ENCODE measurements around the gene LRP5. TPM values are rescaled to one million over a fixed set of nuclear protein-coding genes. Genes with fewer than 3 reads are reported as not detected.
A peak's percentile ranks its signal among the peaks of the same experiment; 100 is the strongest.

LRP5 gene
- total RNA-seq, 2 donors from 2014 or later: 34.6 to 60.9 TPM

DNA sequence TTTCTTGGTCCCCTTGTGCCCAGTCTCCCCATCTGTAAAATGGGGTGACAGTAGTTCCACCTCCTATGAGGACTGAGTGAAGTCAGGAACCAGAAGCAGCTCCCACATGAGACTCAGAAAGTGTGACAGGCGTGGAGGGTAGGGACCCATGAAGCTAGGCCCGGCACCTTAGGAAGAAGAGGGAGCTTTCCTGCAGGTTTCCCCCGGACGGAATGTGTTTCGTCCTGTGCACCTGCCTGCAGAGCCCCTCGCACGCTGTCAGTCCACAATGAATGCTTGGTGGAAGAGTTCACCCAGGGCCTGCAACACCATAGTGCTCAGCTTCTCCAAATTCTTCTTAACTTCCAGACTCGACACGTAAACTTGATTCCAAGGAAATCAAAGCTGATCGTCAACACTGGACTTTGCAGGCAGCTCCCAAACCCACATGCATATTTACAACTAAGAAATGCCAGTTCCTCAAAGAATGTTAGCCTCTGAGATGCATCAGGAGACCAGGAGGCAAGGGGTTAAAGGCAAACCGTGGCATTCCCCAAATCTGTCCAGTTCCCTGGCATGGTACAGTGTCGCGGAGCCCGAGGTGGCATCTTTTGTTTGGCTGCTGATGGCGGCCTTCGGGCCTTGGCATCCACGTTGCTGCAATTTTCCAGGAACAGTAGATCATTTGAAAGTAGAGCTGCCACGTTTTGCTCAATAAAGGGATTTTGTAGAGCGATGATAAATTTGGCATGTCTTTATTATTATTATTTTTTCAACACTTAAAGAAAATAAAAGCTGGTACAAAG lies 15.4 kb downstream of the LRP5 start:
- Histone ChIP-seq H3K4me3 (no peak overlapping the region), H3K27ac (peak overlapping the region in 1 of 2 donors; percentile 6)
- DNase-seq (ENCODE audit: low spot score): no peak

DNA sequence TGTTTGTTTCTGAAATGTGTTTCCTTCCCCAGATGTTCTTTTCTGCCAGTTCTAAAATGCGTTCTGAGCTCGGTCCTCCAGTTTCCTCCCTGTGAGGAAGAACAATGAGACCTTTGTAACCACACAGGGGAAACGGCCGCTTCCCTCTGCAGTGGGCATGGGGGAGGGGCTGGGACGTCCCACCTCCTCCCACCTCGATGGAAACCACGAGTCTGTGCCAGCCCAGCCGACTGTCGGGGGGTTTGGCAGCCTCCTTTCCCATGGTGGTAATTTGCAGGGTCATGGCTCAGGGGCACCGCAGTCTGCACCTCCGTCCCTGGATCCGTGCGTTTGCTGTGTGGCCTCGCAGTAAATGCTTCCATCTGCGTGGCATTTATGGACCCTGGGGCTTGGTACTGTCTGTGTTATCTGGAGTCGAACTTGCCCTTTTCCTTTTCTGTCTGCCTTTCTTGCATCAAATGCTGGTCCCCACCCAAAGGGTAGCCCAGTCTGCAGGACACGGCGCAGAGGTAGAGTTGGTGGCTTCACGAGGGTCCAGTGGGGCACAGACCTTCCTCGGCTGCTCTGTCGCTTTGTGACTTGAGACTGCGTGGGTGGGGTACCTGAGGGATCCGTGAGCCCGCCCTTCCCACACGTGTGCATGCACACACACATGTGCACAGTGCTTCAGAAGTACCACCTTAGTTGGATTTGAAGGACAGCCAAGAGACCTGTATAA lies 16.1 kb downstream of the LRP5 start:
- no peak for DNase-seq (ENCODE audit: low spot score)
- no peak overlapping the region for H3K4me3 ChIP-seq

More for the DNA sequence above, 15.4 kb downstream of the LRP5 start:
- no peaks in the 10 kb centered on the region for H3K9me3 ChIP-seq
- peaks cover 0 to 93% of the 10 kb centered on the region in 2 donors for H3K4me1 ChIP-seq
- H3K36me3 ChIP-seq: no peaks in the 10 kb centered on the region
- H3K27me3 ChIP-seq: no peaks in the 10 kb centered on the region
- TF ChIP-seq, protein P1, sequence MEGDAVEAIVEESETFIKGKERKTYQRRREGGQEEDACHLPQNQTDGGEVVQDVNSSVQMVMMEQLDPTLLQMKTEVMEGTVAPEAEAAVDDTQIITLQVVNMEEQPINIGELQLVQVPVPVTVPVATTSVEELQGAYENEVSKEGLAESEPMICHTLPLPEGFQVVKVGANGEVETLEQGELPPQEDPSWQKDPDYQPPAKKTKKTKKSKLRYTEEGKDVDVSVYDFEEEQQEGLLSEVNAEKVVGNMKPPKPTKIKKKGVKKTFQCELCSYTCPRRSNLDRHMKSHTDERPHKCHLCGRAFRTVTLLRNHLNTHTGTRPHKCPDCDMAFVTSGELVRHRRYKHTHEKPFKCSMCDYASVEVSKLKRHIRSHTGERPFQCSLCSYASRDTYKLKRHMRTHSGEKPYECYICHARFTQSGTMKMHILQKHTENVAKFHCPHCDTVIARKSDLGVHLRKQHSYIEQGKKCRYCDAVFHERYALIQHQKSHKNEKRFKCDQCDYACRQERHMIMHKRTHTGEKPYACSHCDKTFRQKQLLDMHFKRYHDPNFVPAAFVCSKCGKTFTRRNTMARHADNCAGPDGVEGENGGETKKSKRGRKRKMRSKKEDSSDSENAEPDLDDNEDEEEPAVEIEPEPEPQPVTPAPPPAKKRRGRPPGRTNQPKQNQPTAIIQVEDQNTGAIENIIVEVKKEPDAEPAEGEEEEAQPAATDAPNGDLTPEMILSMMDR (IDR thresholded peaks at IDR 0.05): no peak

DNA sequence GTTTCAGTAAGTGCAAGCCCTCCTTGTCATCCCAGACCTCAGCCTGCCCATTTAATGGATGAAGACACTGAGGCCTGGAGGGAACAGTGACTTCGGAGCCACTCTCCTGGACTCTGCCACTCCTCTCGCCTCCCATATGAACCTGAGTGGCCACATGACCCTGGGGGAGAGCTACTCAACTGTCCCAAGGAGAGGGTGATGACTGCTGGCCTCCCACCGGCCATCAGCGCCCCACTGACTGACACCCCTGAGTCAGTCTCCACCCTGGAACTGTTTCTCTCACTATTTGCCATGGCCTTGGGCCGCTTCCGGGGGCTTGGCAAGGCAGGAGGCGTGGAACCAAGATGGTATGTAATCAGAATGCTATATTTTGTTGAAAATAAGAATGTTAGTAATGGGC lies 17.1 kb downstream of the LRP5 start:
- no peak overlapping the region for H3K4me3 ChIP-seq
- H3K9me3 ChIP-seq: no peaks in the 10 kb centered on the region
- TF ChIP-seq, protein P1 (IDR thresholded peaks at IDR 0.05): no peak
- peak overlapping the region in 1 of 2 donors; percentile 61 for H3K27ac ChIP-seq
- no peaks in the 10 kb centered on the region for H3K36me3 ChIP-seq
- peaks cover 0 to 89% of the 10 kb centered on the region in 2 donors for H3K4me1 ChIP-seq
- H3K27me3 ChIP-seq: no peaks in the 10 kb centered on the region
- no peak for DNase-seq (ENCODE audit: low spot score)

More for the DNA sequence above, 16.1 kb downstream of the LRP5 start:
- peak overlapping the region; percentile 6 to 42 for H3K27ac ChIP-seq
- H3K4me1 ChIP-seq: peaks cover 0 to 98% of the 10 kb centered on the region in 2 donors
- no peaks in the 10 kb centered on the region for H3K27me3 ChIP-seq
- no peaks in the 10 kb centered on the region for H3K9me3 ChIP-seq
- H3K36me3 ChIP-seq: no peaks in the 10 kb centered on the region
- TF ChIP-seq, protein P1 (IDR thresholded peaks at IDR 0.05): no peak

DNA sequence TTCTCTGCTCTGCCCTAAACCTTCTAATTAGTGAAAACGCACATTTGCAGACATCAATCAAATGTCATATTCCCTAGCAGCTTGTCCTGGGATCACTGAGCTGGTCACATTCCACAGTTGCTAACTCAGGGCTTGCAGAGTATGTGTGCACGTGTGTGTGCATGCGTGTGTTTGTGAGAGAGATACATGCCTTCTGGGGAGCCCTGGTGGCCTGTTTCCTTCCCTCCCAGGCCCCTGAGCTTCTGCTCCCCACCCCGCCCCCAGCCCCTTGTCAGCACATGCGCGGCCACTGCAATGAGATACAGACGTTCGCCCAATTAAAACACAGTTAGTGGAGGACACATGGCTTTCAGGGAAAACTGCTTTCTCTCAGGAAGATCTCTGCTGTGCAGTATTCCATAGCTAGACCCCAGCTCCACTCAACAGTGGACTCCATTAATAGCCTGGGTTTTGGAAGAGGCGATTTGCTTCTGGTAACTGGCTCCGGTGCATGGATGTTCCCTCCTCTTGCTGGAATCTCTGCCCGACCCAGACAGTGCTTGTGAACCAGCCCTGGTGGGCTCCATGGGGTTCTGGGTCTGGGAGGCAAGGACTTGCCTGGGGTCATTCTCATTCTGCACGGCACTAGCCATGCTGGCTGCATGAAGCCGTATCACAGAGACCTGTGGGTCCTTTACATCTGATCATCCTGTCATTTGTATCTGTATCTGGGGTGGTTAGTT lies 17.7 kb downstream of the LRP5 start:
- Histone ChIP-seq H3K9me3 (no peaks in the 10 kb centered on the region), H3K4me1 (peaks cover 0 to 85% of the 10 kb centered on the region in 2 donors), H3K27ac (peak overlapping the region; percentile 46 to 61), H3K27me3 (no peaks in the 10 kb centered on the region), H3K36me3 (no peaks in the 10 kb centered on the region), H3K4me3 (no peak overlapping the region)
- DNase-seq (ENCODE audit: low spot score): no peak
- TF ChIP-seq, protein P1 (IDR thresholded peaks at IDR 0.05): no peak

DNA sequence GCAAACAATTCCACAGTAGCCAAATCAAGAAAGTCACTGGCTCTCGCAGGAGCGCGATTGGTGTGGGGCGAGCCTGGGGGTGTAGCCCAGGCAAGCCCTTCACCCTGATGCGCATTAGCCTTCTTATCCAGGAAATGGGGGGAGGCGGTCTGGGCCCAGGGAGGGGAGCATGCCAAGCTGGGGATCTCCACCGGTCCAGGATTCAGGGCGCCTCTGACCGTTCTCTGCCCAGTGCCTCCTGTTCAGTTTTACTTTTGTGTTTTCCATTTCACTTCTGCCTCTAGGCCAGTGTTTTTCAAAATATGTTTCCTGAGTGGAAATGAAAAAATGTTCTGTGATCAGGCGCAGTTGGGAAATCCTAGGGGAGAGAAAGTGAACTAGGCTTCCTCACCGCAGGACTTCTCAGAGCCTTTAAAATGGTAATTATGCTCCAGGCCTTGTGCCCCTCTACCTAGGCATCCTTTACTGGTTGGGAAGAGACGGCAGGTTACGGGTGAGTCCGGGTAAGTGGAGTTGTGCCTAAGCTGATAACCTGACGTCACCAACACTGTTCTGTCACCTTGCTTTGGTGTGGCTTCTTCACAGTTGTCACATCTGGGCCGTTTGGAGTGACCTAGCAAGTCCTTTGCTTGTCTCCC lies 18.4 kb downstream of the LRP5 start:
- no peaks in the 10 kb centered on the region for H3K27me3 ChIP-seq
- no peaks in the 10 kb centered on the region for H3K9me3 ChIP-seq
- no peak overlapping the region for H3K4me3 ChIP-seq
- TF ChIP-seq, protein P1 (IDR thresholded peaks at IDR 0.05): no peak
- no peaks in the 10 kb centered on the region for H3K36me3 ChIP-seq
- peak overlapping the region; percentile 46 to 61 for H3K27ac ChIP-seq
- no peak for DNase-seq (ENCODE audit: low spot score)
- H3K4me1 ChIP-seq: peaks cover 0 to 85% of the 10 kb centered on the region in 2 donors

Measured in right atrium auricular region (tissue), 2 donors.